A673 (cell line): ENCODE measurements around the gene FOXO3. TPM values are rescaled to one million over a fixed set of nuclear protein-coding genes. Genes with fewer than 3 reads are reported as not detected.

Source experiments
- BruUV-seq: library from RNA; stranded (reverse); fragments of 400-500 nt; replicated peaks from 2 replicates; lab custom pipeline; 2021; lab: Mats Ljungman, UMichigan
- CTCF ChIA-PET: fragments of 300-600 bp; sonication (Branson Sonifier 250); formaldehyde crosslinking; loops from one replicate; lab custom pipeline; 2022; ENCODE audit warnings: antibody characterized with exemption; lab: Charles Lee
- POLR2A ChIA-PET: fragments of 300-600 bp; sonication (Branson Sonifier 250); formaldehyde crosslinking; loops from one replicate; lab custom pipeline; 2022; ENCODE audit warnings: antibody characterized with exemption; ENCODE audit not compliant: low non-redundant PET; lab: Charles Lee
- DNase-seq: peaks from one replicate; pipeline ENCODE4 v3.0.0-alpha.2; 2015; ENCODE audit warnings: low spot score
- H3K27ac ChIP-seq: fragments of 200-600 bp; sonication (generic); 2 replicates; pipeline ENCODE4 v1.5.1; 2016; ENCODE audit warnings: mixed run types, low read depth, mild to moderate bottlenecking, mixed read lengths, antibody characterized with exemption, low read length; ENCODE audit not compliant: poor library complexity, severe bottlenecking
- H3K27me3 ChIP-seq: fragments of 200-600 bp; sonication (generic); replicated peaks from 2 replicates; pipeline ENCODE4 v1.6.1; 2017; ENCODE audit warnings: mixed run types, low read depth, mild to moderate bottlenecking, mixed read lengths, antibody characterized with exemption, low read length; ENCODE audit not compliant: insufficient read depth, poor library complexity
- H3K36me3 ChIP-seq: fragments of 200-600 bp; sonication (generic); 2 replicates; pipeline ENCODE4 v1.6.1; 2016; ENCODE audit warnings: mixed run types, mild to moderate bottlenecking, mixed read lengths, antibody characterized with exemption, low read length; ENCODE audit not compliant: insufficient read depth, poor library complexity, severe bottlenecking
- H3K4me1 ChIP-seq: fragments of 200-600 bp; sonication (generic); 2 replicates; pipeline ENCODE4 v1.6.1; 2017; ENCODE audit warnings: mixed run types, mild to moderate bottlenecking, mixed read lengths, antibody characterized with exemption, low read length; ENCODE audit not compliant: insufficient read depth, poor library complexity, severe bottlenecking
- H3K4me3 ChIP-seq: fragments of 200-600 bp; sonication (generic); 2 replicates; pipeline ENCODE4 v1.5.1; 2016; ENCODE audit warnings: low read depth, mixed run types, mild to moderate bottlenecking, mixed read lengths, low read length; ENCODE audit not compliant: poor library complexity, severe bottlenecking
- H3K9me3 ChIP-seq: fragments of 200-600 bp; sonication (generic); 2 replicates; pipeline ENCODE4 v1.6.1; 2016; ENCODE audit warnings: mixed run types, low read depth, mild to moderate bottlenecking, mixed read lengths, antibody characterized with exemption, low read length; ENCODE audit not compliant: poor library complexity, severe bottlenecking
- CTCF ChIP-seq: fragments of 300-800, 200-600 bp; sonication (generic); conservative IDR thresholded peaks from 2 replicates; pipeline ENCODE4 v1.5.1; 2017; ENCODE audit warnings: low read depth, mild to moderate bottlenecking, antibody characterized with exemption, low read length, moderate library complexity, mixed read lengths
- EZH2 ChIP-seq: fragments of 200-600 bp; sonication (generic); IDR thresholded peaks from 2 replicates; pipeline ENCODE4 v1.6.1; 2017; ENCODE audit warnings: borderline replicate concordance, low read depth, mild to moderate bottlenecking, mixed read lengths, antibody characterized with exemption, low read length; ENCODE audit not compliant: poor library complexity, severe bottlenecking
- intact Hi-C: fragments of 100-400 bp; cut with micrococcal nuclease; formaldehyde crosslinking; loops from one replicate; pipeline ENCODE4 v1.10.0; 2022; ENCODE audit not compliant: unreplicated experiment
- total RNA-seq: library from RNA; stranded (reverse); gene quantifications from 2 replicates; pipeline ENCODE4 v1.2.3, GENCODE V29; 2021

FOXO3 gene
- total RNA-seq, 1 experiment from 2014 or later = 16.8 TPM

- Histone ChIP-seq H3K27ac (no peak overlapping the region), H3K27me3 (no peaks in the 10 kb centered on the region), H3K9me3 (peaks cover 9% of the 10 kb centered on the region), H3K4me1 (peaks cover 14% of the 10 kb centered on the region), H3K4me3 (no peak overlapping the region), H3K36me3 (no peaks in the 10 kb centered on the region)
- intact Hi-C loops = no loop called here
- BruUV-seq = no TSS peak
- DNase-seq = no peak
- no peak for TF ChIP-seq EZH2
- POLR2A ChIA-PET = no interaction called here
- CTCF ChIA-PET = no interaction called here
Observed at GRCh38 chr6:108697561-108698161, 136.9 kb downstream of the FOXO3 start.

GRCh38 chr6:108698593-108699289 is 138.0 kb downstream of the FOXO3 start:
- CTCF ChIA-PET = no interaction called here
- POLR2A ChIA-PET = interaction anchor here (0.6 kb wide), 1 partner anchor 647 kb away, joined by 10 read pairs; no protein-coding TSS in a partner anchor
- Histone ChIP-seq H3K27ac (peak overlapping the region; percentile 49), H3K4me3 (no peak overlapping the region), H3K4me1 (peaks cover 14% of the 10 kb centered on the region), H3K27me3 (no peaks in the 10 kb centered on the region), H3K36me3 (no peaks in the 10 kb centered on the region), H3K9me3 (peaks cover 13% of the 10 kb centered on the region)
- TF ChIP-seq CTCF (no peak), EZH2 (no peak)
- intact Hi-C loops = no loop called here
- no TSS peak for BruUV-seq
- DNase-seq = no peak

GRCh38 chr6:108699290-108700041 is 138.7 kb downstream of the FOXO3 start:
- ChIA-PET CTCF (interaction anchor here (0.6 kb wide), 1 partner anchor 76 kb away, joined by 6 read pairs; no protein-coding TSS in a partner anchor), POLR2A (interaction anchor here (0.6 kb wide), 1 partner anchor 647 kb away, joined by 10 read pairs; no protein-coding TSS in a partner anchor)
- Histone ChIP-seq H3K27me3 (no peaks in the 10 kb centered on the region), H3K4me3 (no peak overlapping the region), H3K27ac (peak overlapping the region; percentile 49), H3K36me3 (no peaks in the 10 kb centered on the region), H3K4me1 (peaks cover 14% of the 10 kb centered on the region), H3K9me3 (peaks cover 13% of the 10 kb centered on the region)
- peak; percentile 91 for DNase-seq
- BruUV-seq = no TSS peak
- no peak for TF ChIP-seq EZH2
- no peak for TF ChIP-seq CTCF
- intact Hi-C loops = no loop called here
